GM21526 (cell line): Measurements from ENCODE around the gene BTLA.
"Not testable (repeated sequence)": the region's sequence is repeated elsewhere in the genome, so short reads cannot be mapped to it uniquely, and the experiment has no call there.

Experiments used
- ATAC-seq: cut with Tn5 transposase; IDR thresholded peaks from one replicate; pipeline ENCODE4 v1.9.1; 2021; ENCODE audit warnings: moderate library complexity; ENCODE audit not compliant: unreplicated experiment, low FRiP score

Gene BTLA

DNA sequence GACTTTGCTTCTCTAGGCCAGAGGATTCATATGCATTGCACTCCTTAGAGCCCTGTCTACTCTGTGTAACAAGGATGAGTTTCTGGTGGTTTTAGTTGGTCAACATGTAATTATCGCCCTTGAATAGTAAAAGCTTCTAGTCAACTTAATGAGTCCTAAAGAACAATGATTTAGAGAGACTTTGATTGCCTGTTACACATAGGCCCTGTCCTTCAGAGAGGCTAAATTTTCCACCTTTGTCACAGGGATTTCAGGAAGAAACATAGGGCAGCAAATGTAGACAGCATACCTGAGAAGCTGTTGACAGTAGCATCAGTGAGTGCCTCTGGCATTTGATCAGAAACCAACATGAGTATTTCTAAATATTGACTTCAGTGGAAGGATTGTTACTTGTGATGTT, 7.1 kb downstream of the BTLA start:
- no peak for ATAC-seq

DNA sequence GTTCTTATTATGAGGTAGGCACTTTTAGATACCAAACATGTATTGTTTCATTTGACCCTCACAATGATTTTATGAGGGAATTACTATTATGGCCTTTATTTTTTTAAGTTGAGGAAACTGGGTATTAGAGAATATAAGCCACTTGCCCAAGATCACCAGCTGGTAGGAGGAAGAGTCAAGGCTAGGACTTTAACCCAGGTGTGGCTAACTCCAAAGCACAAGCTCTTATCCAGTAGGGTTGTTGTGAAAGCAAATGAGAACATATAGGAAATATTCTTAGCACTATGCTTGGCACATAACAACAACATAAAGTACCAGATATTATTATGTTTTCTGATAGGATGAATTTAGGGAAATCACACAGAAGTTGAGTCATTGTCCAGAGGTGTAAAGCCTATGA, 7.9 kb downstream of the BTLA start:
- ATAC-seq: no peak

DNA sequence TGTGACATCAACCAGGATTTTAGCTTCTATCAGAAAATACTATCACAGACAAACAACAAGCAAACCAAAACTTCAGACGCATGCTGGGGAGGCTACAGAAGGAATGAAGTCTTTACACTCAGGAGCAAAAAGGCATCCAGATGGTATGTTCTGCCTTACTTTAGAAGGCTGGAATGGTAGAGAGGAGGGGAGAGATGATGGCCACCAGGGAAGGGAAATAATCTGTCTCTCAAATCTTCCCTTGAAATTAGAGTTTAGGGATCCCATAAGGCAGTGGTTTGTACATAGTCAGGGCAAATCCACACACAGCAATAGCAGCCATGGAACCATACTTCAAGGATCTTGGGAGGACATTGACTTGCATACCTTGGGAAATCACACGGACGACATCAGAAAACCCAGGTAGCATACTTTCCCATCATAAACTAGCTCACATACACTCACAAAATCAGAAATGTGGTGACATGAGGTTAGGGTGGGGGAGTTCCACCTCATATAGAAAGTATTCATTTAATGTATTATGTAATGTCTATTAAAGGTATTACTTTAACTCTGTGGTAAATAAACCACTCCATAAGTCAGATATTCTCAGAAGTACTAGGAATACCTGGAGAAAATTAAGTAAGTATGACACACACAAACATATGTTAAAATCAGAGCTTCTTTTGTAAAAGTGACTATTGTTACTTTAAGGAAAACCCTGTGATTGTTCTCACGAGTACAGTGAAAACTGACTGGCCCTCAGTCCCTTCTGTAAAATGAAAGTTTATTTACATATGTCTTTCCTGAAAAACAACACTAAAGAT, 9.4 kb downstream of the BTLA start:
- no peak for ATAC-seq

DNA sequence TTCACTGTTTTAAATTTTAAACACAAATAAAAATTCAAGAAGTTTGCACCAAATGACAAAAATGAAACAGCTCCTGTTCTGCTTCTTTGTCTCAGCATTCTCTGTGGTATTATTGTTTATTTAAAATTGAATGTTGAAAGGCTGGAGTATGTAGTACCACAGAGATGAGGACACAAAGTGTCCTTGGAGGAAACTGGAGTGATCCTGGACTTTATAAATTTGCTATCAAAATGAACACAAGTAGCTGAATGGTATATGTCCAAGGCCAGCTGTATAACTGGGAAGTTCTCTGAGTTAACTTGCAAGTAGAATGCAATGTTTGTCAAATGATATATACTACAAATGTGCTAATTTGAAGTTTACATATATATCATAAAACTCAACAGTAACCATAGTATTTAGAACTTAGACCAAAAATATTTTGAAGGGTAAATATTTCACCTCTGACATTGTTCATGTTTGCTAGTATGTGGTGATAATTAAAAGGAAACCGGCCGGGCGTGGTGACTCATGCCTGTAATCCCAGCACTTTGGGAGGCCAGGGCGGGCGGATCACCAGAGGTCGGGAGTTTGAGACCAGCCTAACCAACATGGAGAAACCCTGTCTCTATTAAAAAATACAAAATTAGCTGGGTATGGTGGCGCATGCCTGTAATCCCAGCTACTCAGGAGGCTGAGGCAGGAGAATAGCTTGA, 12.3 kb downstream of the BTLA start:
- ATAC-seq: no peak

DNA sequence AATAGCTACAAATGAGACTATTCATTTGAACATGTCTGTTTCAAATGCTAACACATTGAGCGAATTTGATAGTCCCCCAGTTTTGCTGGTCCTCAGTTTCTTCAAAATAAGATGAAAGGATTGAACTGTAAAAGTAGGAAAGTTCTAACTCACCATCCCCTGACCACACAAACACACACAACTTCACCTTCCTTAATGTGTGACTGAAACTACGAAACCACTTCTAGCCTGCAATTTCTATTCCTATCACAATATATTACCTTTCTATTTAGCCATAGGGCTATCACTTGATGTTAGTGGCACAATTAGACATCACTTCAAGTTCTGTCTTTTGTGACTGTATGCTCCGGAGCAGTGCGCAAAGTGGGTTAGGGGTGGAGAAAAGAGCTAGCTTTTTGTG, 14.9 kb downstream of the BTLA start:
- ATAC-seq: no peak

DNA sequence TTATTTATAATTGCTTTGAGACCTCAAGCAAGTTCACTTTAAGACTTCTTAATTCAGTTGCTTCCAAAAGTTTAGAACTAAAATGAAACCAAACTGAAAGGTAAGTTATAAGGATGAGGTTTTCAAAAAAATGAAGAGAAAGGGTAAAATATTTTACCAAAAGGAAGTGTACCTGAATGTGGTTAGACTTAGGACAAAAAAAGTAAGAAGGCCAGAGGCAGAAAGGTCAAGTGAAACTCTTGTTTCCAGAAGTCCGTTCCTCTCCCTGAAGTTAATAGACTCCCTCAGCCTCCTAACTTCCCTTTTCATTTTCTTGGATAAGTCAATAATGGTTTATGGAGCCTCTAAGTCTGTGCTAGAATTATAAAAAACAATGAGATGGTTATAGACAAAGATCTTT, 16.6 kb downstream of the BTLA start:
- no peak for ATAC-seq

DNA sequence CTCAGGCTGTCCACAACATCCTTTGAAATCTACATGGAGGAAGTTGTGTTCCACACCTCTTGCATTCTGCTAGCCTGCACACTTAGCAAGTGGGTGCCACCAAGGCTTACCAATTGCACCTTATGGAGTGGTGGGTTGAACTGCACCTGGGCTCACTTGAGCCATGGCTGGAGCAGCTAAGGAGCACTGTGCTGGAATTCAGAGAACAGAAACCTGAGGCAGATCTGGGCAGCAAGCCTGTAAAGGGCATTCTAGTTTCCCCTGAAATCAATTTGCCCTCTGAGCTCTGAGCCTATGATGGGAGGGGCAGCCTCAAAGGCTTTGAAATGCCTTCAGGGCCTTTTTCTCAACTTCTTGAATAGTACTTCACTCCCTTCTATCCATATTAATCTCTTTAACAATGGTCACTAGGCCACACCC, 18.0 kb downstream of the BTLA start:
- no peak for ATAC-seq

DNA sequence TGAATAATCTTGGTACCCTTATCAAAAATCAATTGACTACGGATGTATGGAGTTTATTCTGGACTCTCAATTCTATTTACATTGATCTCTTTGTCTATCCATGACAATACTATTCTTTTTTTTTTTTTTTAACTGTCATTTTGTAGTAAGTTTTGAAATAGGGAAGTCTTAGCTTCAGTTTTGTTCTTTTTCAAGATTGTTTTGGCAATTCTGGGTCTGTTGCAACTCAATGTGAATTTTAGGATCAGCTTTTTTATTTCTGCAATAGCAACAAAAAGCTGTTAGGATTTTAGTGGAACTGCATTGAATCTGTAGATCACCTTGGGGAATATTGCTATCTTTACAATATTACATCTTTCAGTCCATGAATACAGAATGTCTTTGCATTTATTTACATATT, 21.4 kb downstream of the BTLA start:
- ATAC-seq: no peak

DNA sequence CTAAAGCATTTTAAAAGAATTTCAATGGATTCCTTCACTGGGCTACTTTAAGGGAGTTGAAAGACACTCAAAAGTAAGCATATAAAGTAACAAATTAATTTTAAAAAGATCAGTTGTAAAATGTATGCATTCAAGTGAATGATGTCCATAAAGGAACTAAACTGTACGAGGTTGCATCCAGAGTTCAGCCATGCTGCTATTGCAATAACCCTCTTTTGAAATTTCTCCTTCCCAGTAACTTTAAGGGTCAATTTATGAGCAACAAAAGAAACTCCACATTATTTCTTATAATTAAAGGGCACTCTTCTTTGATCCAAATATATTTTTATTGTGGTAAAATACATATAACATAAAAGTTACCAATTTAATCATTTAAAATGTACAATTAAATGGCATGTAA, 22.9 kb downstream of the BTLA start:
- no peak for ATAC-seq

DNA sequence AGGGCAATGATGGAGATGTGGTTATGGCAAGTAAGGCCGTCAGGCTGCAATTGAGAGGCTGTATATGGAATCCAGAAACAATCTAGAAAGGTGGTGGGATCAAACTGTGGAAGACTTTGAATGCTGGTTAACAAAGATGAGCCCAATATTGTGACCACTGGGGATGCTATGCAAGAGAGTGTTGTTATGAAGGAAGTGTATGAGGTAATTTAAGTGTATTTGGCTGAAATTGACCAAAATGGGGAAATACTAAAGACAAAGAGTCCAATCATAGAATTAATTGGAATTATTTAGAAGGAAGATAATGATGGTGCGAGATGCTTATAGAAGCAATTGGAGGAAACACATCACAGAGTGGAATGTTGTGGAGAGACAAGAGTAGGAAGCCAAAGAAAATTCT, 24.5 kb downstream of the BTLA start:
- no peak for ATAC-seq

DNA sequence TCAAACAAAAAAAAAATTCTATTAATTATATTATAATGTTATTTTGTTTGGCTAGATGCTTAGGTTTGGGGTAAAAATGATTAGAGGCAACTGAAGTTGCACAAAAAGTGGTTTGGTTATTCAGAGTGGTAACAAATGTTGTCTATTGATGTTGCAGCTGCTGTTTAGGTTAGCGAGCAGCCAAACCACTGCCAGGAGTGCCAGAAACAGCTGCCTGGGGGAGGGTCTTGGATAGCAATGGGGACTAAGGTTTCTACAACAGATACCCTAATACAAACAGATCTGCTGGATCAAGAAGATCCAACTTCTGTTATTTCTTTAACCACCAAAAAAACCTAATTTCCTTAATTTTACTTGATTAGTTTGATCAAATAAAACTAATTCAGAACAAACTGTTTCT, 26.6 kb downstream of the BTLA start:
- no peak for ATAC-seq

DNA sequence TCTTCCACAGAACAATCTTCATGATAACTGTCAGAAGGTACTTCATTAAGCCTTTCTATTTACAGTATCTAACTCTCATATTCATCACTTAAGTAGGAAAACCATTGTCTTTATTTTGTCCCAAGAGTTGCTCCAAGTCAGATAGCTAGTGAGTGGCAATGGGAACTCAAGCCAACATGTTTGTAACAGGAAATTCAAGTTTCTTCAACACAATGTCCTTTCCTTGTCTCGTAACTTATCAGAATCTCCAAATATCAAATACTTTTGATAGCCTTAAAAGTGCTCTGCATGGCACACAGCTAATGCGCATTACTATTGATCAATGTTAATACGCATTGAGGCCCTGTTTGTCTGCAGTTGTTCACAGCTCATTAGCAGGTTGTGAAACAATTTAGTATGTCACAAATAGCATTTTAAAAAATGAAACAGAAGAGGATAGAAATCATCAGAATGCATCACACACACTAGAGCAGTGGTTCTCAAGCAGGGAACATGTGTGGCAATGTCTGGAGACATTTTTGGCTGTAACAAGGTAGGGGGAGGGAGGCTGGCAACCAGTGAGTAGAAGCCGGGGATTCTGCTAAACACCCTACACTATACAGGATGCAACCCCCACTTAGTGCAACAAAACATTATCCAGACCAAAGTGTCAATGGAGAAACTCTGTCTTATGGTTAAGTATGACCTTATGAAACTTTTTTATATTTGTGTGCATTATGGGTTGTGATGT, 27.5 kb downstream of the BTLA start:
- ATAC-seq: no peak

DNA sequence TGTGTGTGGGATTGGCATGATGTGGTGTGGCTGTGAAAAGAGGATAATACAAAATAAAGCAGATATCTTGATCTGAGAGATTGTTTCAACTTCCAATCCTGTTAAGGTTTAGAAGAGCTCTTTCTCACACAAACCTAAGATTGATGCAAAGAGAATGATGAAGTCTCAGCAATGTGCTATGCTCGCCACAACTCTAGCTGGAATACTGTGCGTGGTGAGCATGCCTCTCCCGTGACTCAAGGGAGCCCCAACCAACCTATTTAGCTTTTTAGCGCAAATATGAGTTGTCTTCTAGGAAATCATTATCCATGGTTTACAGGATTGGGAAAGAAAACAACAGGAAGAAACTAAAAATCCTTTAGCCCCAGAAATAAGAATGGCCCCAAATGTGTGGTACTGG, 28.5 kb downstream of the BTLA start:
- no peak for ATAC-seq

DNA sequence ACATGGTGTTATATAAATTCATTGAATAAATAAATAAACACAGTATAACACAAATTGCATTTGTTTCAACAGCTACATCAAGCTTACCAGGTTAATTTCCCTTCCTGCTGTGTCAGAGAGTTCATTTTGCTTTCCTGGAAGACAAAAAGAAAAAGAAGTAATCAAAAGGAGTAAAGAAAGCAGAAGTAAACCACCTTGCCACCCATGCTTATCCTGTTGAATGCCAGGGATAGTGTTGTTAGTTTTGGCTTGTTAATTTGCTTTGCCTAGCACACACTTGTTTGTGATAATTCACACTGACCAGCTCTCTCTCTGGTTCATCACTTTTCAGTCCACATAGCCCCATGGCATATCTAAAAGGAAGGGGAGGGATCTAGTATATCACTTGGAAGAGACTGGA, 29.6 kb downstream of the BTLA start:
- ATAC-seq: no peak

DNA sequence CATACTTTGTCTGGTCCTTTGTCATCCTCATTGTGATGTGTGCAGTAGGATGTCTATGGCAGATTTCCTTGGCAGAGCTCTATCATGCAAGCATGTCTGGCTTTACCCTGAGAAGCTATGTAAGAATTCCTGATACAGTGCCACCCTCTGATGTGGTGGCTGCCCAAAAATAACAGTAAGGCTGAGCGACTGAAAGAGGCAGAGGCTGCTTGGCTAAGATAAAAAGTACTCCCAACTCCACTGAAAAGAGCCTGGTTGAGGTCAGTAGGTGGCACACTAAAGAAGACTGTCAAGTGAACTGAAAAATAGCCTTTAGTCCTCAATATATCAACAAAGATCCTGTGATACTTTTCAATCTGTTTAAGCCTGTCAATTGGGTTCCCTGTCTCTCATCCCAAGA, 31.7 kb downstream of the BTLA start:
- no peak for ATAC-seq

DNA sequence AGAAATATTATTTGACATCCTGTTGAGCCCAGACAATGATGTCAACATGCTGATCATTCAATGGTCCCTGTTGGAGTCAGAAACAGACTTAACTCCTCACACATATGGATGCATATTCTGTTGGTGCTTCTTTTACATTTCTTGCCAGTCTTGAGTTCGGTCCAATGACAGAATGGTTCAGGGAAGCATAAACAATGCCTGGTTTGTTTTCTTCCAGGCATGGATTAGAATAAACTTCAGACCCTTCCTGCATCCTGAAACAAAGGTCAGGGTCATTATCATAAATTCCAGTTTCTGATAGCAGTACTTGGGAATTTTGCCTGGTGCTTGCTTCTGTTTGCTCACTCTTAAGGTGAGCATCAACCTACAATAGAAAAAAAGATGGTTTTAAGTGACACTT, 33.3 kb downstream of the BTLA start:
- no peak for ATAC-seq

DNA sequence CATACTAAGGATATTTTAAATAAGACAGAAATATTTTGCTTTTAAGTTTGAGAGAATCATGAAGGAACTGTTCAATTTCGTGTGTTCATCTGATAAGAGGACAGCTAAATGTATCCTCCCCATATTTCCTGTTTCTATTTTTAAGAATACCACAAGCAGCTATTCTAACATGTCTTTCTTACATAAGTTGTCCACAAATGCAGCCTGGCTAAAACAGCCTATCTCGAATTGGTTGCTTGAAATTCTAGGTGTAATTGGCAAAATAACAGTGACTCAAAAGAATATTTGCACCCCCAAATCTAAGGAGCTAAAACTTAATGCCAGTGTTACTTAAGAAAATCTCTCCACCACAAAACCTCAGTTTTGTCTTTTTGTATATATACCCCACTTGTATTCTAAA, 35.0 kb downstream of the BTLA start:
- peak; percentile 38 for ATAC-seq

DNA sequence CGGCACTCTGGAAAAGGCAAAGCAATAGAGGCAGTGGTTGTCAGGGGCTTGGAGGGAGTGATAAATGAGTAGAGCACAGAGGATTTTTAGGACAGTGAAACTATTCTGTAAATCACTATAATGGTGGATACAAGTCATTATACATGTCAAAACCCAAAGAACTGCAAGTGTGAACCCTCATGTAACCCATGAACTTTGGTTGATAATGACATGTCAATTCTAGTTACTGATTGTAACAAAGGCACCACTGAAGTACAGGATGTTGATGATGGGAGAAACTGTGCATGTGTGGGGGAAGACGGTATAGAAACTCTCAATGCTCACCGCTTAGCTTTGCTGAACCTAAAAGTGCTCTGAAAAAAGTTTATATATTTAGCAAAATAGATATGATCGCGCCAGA, 36.0 kb downstream of the BTLA start:
- no peak for ATAC-seq

DNA sequence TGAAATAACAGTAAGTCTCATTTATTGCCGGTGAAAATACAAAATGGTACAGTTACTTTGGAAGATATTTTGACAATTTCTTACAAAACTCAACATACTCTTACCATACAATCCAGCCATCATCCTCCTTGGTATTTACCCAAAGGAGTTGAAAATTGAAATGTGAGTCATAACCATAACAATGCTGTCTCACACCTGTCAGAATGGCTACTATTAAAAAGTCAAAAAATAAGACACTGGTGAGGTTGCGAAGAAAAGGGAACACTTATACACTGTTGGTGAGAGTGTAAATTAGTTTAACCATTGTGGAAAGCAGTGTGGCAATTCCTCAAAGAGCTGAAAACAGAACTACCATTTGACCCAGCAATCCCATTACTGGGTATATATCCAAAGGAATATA, 37.5 kb downstream of the BTLA start:
- not testable (repeated sequence) for ATAC-seq

DNA sequence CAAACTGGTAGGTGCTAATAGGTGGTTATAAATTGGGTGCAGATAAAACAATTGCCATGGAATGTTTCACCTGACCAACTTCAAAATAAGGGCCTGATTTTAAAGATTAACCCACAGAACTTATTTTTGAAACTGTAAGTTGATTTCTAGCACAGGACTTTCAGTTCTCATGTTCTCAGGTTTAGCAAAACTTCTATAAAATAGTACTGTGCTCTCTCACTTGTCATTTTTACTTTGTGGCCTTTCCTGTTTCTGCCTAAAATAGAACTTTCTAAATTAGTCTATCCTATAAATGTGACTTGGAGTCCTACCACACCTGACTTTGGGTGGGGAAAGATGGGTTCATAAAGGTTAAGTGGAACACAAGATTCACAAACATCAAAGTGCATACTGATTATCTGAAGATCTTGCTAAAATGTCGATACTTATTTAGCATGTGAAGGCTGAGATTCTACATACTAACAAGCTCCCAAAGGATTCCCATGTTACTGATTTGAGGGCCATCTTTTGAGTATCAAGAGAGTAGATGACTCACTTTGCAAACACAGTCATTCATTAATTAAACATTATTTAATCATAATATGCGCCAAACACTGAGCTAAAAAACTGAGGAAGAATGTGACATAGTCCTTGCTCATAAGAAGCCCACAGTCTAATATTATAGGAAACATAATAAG, 38.6 kb downstream of the BTLA start:
- ATAC-seq: peak; percentile 45

DNA sequence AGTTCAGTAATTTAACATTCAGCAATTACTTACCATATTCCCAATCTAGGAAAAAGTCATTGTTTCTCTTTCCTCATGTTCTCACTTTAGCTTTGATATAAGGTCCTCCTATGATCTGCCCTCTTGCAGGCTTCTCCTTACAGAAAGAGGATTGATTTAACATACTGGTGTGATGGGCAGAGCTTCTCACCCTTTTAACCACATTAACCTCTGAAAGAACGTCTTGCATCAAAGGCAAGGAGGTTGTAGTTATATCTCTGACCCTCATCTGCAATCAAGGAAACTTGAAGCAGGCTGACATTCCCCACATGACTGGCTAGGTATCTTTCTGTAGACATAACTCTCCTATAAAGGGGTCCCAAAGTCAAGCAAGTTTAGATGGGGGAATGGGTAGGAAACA, 39.5 kb downstream of the BTLA start:
- ATAC-seq: peak; percentile 40
